GM18502 (cell line): ENCODE results near the gene DNAJC7.

Source experiments
- ATAC-seq: cut with Tn5 transposase; IDR thresholded peaks from one replicate; pipeline ENCODE4 v1.9.1; 2021; ENCODE audit warnings: mild to moderate bottlenecking; ENCODE audit not compliant: unreplicated experiment, poor library complexity

DNAJC7 gene

GRCh38 chr17:41930009-41930832 lies 87.0 kb downstream of the DNAJC7 start, which contains the start of gene ODAD4:
Gene ODAD4, plus strand, starts transcription at chr17:41930617. Its CDS starts 107 bp downstream, at chr17:41930724.
- ATAC-seq, result peak; percentile 95

GRCh38 chr17:41928693-41929251 lies 88.5 kb downstream of the DNAJC7 start:
- ATAC-seq, result no peak
